Measurements from ENCODE around the gene FGF1.
A peak's percentile ranks its signal among the peaks of the same experiment; 100 is the strongest.
"Not testable (repeated sequence)": the region's sequence is repeated elsewhere in the genome, so short reads cannot be mapped to it uniquely, and the experiment has no call there.

FGF1 gene

DNA sequence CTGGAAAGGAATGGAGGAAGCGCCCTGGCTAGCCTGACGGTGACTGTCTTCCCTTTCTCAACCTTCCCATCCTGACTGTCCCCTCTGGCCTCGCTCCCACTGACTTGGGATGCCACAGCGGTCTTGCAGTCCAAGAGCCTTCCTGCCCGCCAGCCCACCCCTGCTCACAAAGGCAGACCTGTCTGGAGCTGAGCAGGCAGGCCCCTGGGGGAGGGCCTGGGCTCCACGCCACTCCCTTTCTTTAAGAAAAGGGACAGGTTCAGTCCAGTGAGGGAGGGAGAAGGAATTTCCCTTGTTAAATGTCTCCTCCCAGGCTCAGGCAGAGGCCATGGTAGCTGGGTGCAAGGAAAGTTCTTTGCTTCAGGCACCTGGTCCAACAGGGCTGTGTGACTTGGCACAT, 18.1 kb downstream of the FGF1 start:
- DNase-seq, result no peak

DNA sequence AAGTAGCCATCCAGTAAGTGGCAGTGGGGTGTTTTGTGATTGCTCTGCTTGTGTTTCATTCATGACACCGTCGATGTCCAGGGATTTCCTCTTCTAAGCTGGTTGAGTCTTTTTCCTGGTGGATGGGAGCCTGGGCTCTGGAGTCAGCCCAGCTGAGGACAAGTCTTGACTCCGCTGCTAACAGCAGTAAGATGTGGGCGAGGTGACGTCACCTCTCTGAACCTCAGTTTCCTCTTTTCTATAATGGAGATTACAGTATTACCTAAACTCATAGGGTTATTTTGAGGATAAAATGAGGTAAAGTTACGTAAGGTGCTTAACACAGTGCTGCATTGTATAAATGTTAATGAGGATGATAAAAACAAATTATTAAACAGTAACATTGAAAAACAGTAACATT, 21.3 kb downstream of the FGF1 start:
- no peak for DNase-seq

GRCh38 chr5:142664067-142664466, 21.8 kb downstream of the FGF1 start:
- no peak for DNase-seq

- no peak for DNase-seq
These were observed 22.6 kb downstream of the FGF1 start for GRCh38 chr5:142663246-142663645.

DNA sequence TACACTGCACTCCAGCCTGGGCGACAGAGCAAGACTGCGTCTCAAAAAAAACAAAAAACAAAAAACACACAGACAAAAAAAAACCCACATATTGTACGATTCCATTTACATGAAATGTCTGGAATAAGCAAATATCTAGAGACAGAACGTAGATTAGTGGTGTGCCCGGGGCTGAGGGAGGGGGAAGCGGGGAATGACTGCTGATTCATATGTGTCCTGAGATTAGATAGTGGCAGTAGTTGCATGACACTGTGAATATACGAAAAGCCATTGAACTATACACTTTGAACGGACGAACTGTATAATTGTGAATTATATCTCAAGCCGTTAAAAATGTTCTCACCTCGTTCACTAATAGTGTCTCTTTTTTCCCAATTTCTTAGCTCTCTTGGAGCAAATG, 23.9 kb downstream of the FGF1 start:
- DNase-seq, result no peak

DNA sequence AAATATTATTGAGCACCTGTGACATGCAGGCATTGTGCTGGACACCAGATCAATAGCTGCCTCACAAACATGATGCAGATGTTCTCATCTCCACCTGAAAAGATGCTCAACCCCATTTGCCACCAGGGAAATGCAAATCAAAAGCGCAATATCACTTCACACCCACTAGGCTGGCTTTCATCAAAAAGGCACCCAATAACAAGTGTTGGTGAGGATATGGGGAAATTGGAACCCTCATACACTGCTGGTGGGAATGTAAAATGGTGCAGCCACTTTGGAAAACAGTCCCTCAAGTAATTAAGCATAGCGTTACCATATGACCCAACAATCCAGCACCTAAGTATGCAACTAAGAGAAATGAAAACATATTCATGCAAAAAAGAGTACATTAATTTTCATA, 24.7 kb downstream of the FGF1 start:
- DNase-seq, result no peak

GRCh38 chr5:142660731-142661130, 25.2 kb downstream of the FGF1 start:
- DNase-seq, result no peak

- DNase-seq, result no peak
These were observed 25.7 kb downstream of the FGF1 start for GRCh38 chr5:142660196-142660595.

- no peak for DNase-seq
These were observed 26.5 kb downstream of the FGF1 start for GRCh38 chr5:142659405-142659804.

GRCh38 chr5:142658278-142658677, 27.6 kb downstream of the FGF1 start:
- no peak for DNase-seq

- no peak for DNase-seq
These were observed 28.4 kb downstream of the FGF1 start for GRCh38 chr5:142657446-142657845.

- peak; percentile 60 for DNase-seq
These were observed 30.3 kb downstream of the FGF1 start for GRCh38 chr5:142655339-142656267.

DNA sequence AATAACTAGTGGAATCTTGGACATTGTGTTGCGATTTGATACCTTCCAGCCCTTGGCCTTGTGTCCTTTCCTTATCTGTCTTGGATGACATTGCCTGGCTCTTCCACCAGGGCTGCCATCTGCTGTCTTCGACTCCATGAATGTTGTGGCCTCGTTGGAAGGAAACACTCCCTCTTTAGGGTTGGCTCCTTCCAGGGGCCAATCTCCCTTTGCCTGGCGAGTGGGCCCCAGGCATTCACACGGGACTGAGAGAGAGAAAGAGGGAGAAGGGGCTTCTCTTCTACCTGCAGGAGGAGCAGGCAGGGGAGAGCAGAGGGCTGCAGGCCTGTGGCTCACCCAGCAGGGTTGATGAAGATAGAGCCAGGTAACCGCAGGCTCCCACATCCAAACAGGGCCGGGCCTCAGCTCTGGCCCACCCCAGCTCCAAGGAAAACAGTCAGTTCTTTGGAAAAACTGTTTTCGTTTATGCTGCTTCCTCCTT, 31.3 kb downstream of the FGF1 start:
- no peak for DNase-seq

- no peak for DNase-seq
These were observed 32.6 kb downstream of the FGF1 start for GRCh38 chr5:142653321-142653720.

GRCh38 chr5:142652563-142652962, 33.3 kb downstream of the FGF1 start:
- DNase-seq, result no peak

DNA sequence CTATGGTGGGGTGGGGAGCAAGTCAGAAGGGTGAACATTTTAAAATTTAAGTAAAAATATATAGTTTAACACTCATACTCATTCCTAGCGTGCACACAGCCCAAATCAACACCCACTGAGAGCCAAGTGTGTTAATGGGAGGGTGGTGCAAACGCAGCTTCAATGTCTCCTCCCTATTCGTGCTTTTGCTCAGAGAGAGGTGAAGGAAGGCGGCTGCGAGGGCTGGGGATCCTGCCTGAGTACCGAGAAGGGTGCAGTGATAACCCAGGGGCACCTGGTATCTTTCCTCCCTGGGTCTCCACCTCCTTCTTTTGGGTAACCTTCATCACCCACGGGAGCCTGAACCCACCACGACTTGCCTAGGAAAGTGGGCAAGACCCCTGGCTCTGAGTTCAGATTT, 35.0 kb downstream of the FGF1 start:
- DNase-seq, result no peak

- DNase-seq, result no peak
These were observed 35.8 kb downstream of the FGF1 start for GRCh38 chr5:142650060-142650459.

DNA sequence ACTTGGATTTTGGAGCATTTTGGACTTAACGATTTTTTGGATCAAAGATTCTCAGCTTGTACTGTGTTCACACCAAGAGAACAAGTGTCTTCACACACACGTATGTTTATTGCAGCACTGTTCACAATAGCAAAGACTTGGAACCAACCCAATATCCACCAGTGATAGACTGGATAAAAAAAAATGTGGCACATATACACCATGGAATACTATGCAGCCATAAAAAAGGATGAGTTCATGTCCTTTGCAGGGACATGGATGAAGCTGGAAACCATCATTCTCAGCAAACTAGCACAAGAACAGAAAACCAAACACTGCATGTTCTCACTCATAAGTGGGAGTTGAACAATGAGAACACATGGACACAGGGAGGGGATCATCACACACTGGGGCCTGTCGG, 37.8 kb downstream of the FGF1 start:
- not testable (repeated sequence) for DNase-seq

GRCh38 chr5:142645456-142645855, 40.4 kb downstream of the FGF1 start:
- DNase-seq, result no peak

DNA sequence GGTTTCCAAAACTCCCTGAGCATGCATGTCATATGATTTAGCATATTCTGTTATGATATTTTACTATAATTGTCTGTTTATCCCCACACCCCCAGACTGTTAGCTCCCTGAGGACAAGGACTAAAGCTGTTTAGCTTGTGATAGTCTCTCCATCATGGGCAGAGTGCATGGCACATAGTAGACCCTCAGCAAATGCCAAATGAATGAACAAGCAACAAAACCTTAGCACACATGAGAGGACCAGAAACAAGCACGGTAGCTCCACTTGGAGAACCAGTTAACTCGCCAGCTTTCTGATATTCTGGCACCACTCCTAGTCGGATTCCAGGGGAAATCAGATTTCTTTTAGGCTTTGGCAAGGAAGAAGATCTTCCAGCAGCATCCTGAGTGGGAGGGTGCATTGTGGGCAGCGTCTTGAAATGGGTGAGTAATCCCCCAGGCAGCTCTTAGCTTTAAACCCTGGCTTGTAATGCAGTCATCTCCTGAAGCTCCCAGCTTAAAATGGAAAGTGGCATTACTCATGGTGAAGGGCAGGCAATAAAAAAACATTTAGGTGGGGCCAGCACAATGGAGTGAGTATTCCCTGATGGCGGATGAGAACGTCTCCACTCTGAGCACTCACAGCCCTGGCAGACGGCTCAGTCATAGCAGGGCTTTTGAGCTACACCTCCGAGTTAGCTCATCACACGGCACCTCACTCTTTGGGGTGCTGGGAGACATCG, 41.1 kb downstream of the FGF1 start:
- no peak for DNase-seq

GRCh38 chr5:142644127-142644526, 41.8 kb downstream of the FGF1 start:
- no peak for DNase-seq

DNA sequence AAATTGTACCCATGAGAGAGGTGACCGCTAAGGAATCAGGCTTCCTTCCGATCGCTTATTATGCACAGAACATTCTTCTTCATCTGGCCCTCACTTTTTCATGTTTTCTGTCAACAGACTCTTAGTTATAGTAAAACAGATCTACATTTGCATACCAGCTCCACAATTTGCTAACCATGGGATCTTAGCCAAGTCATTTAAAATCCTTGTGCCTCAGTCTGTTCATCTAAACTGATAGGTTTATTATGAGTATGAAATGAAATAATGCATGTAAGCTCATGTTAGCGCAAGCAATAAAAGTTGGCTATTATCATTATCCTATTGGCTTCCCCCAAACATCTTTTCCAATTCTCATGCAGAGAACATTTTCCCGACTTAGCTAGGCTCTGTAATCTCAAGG, 42.3 kb downstream of the FGF1 start:
- DNase-seq, result no peak

GRCh38 chr5:142642427-142642826, 43.5 kb downstream of the FGF1 start:
- no peak for DNase-seq

DNA sequence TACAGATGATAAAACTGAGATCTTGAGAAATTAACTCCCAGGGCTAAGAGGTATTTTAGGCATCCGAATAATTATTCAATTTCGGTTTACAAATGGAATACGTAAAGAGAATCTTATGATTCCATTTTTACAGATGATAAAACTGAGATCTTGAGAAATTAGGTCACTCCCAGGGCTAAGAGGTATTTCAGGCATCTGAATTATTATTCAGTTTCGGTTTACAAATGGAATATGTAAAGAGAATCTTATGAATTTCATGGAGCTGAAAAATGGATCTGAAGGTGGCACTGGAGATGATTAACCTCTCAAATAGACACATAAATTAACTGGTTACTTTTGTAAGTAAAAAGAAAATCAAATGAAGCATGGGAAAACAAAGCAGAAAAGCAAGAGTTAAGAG, 44.2 kb downstream of the FGF1 start:
- DNase-seq, result no peak
